PFSK-1 (cell line): ENCODE measurements around the gene PSPC1.

Experiments used
- FOXP2 ChIP-seq: optimal IDR thresholded peaks from 2 replicates; pipeline ENCODE3; 2011; ENCODE audit warnings: borderline replicate concordance, control low read depth, inconsistent platforms; ENCODE audit not compliant: insufficient read depth; ENCODE audit errors: extremely low read length, extremely low read depth
- POLR2AphosphoS5 ChIP-seq: IDR thresholded peaks from 2 replicates; pipeline ENCODE4 v1.6.1; 2012; ENCODE audit warnings: low read depth, mild to moderate bottlenecking, control low read depth, low read length, moderate library complexity
- REST ChIP-seq, 2 experiments: IDR thresholded peaks; 2 replicates each; pipeline versions ENCODE4 v1.6.1 to v1.8.0; 2011 to 2012; ENCODE audit warnings: low read depth in 2 of 2, low read length in 2 of 2, control low read depth in 1 of 2, inconsistent platforms in 1 of 2, mild to moderate bottlenecking in 1 of 2, moderate library complexity in 1 of 2; ENCODE audit not compliant: insufficient read depth in 1 of 2
- SIN3A ChIP-seq: IDR thresholded peaks from 2 replicates; pipeline ENCODE4 v1.6.1; 2012; ENCODE audit warnings: mild to moderate bottlenecking, low read length, moderate library complexity, borderline replicate concordance; ENCODE audit not compliant: insufficient read depth
- TAF1 ChIP-seq: IDR thresholded peaks from 2 replicates; pipeline ENCODE4 v1.6.1; 2012; ENCODE audit warnings: low read length, control low read depth, borderline replicate concordance; ENCODE audit not compliant: insufficient read depth

PSPC1 gene

GRCh38 chr13:19810996-19811881, 28.5 kb upstream of the PSPC1 start:
- TF ChIP-seq TAF1 (no peak), REST (IDR thresholded peaks at IDR 0.05; ENCODE audit: insufficient read depth in 1 of 2, low read depth in 2 of 2, low read length in 2 of 2) (no peak), FOXP2 (no peak), POLR2AphosphoS5 (no peak), SIN3A (no peak)

GRCh38 chr13:19810151-19810550, 27.4 kb upstream of the PSPC1 start:
- TF ChIP-seq POLR2AphosphoS5 (no peak), FOXP2 (no peak), SIN3A (no peak), TAF1 (no peak), REST (IDR thresholded peaks at IDR 0.05; ENCODE audit: insufficient read depth in 1 of 2, low read depth in 2 of 2, low read length in 2 of 2) (no peak)

- no peak for TF ChIP-seq REST (IDR thresholded peaks at IDR 0.05; ENCODE audit: insufficient read depth in 1 of 2, low read depth in 2 of 2, low read length in 2 of 2)
- TF ChIP-seq SIN3A: no peak
- no peak for TF ChIP-seq TAF1
- TF ChIP-seq POLR2AphosphoS5: no peak
- TF ChIP-seq FOXP2: no peak
These were observed 23.0 kb upstream of the PSPC1 start for GRCh38 chr13:19805765-19806164.

- TF ChIP-seq SIN3A: no peak
- TF ChIP-seq FOXP2: no peak
- TF ChIP-seq REST (IDR thresholded peaks at IDR 0.05; ENCODE audit: insufficient read depth in 1 of 2, low read depth in 2 of 2, low read length in 2 of 2): no peak
- TF ChIP-seq POLR2AphosphoS5: no peak
- no peak for TF ChIP-seq TAF1
These were observed 13.2 kb upstream of the PSPC1 start for GRCh38 chr13:19795956-19796355.
